HG02840 (cell line): ENCODE measurements around the gene LPIN2.
A peak's percentile ranks its signal among the peaks of the same experiment; 100 is the strongest.
"Not testable (repeated sequence)": the region's sequence is repeated elsewhere in the genome, so short reads cannot be mapped to it uniquely, and the experiment has no call there.

Source experiments
- ATAC-seq: cut with Tn5 transposase; IDR thresholded peaks from one replicate; pipeline ENCODE4 v1.9.1; 2021; ENCODE audit warnings: mild to moderate bottlenecking, moderate library complexity, moderate number of reproducible peaks; ENCODE audit not compliant: unreplicated experiment, low FRiP score

The LPIN2 gene

GRCh38 chr18:3013024-3013804 is at the start of gene LPIN2:
LPIN2 (minus strand) TSS chr18:3013144; CDS start chr18:2960840, 52,304 bp downstream.
- peak; percentile 91 for ATAC-seq

GRCh38 chr18:3061581-3062312 is 48.8 kb upstream of the LPIN2 start:
- ATAC-seq: no peak

GRCh38 chr18:3060667-3061580 is 48.0 kb upstream of the LPIN2 start:
- no peak for ATAC-seq

- no peak for ATAC-seq
Measured at GRCh38 chr18:3059272-3059671, 46.3 kb upstream of the LPIN2 start.

GRCh38 chr18:3058328-3059191 is 45.6 kb upstream of the LPIN2 start:
- ATAC-seq: no peak

GRCh38 chr18:3057526-3057925 is 44.6 kb upstream of the LPIN2 start:
- ATAC-seq: no peak

GRCh38 chr18:3056311-3056710 is 43.4 kb upstream of the LPIN2 start:
- ATAC-seq: no peak

- ATAC-seq: no peak
Measured at GRCh38 chr18:3055816-3056215, 42.9 kb upstream of the LPIN2 start.

GRCh38 chr18:3055186-3055728 is 42.3 kb upstream of the LPIN2 start:
- no peak for ATAC-seq

- no peak for ATAC-seq
Measured at GRCh38 chr18:3054780-3055179, 41.8 kb upstream of the LPIN2 start.

- ATAC-seq: no peak
Measured at GRCh38 chr18:3054214-3054613, 41.3 kb upstream of the LPIN2 start.

GRCh38 chr18:3053081-3053480 is 40.1 kb upstream of the LPIN2 start:
- ATAC-seq: no peak

GRCh38 chr18:3052411-3052758 is 39.4 kb upstream of the LPIN2 start:
- ATAC-seq: no peak

GRCh38 chr18:3051718-3052410 is 38.9 kb upstream of the LPIN2 start:
- ATAC-seq: no peak

GRCh38 chr18:3049897-3050454 is 37.0 kb upstream of the LPIN2 start:
- ATAC-seq: not testable (repeated sequence)

GRCh38 chr18:3048820-3049349 is 35.9 kb upstream of the LPIN2 start:
- no peak for ATAC-seq

- ATAC-seq: no peak
Measured at GRCh38 chr18:3048121-3048520, 35.2 kb upstream of the LPIN2 start.

- ATAC-seq: no peak
Measured at GRCh38 chr18:3046216-3046808, 33.4 kb upstream of the LPIN2 start.
